Ovary (tissue), 9 donors: Measurements from ENCODE around the gene ARSI. TPM values are rescaled to one million over a fixed set of nuclear protein-coding genes. Genes with fewer than 3 reads are reported as not detected.

ENCODE experiments used
- DNase-seq, 5 donors: peaks; one replicate each; pipeline ENCODE4 v3.0.0-alpha.2; 2019 to 2020
- H3K27ac ChIP-seq, 2 donors: fragments of 200-600 bp; one replicate each; pipeline versions ENCODE4 v1.5.1 to v1.8.0; 2019 to 2022
- H3K27me3 ChIP-seq: fragments of 200-600 bp; one replicate; pipeline ENCODE4 v1.8.0; 2022
- H3K36me3 ChIP-seq: fragments of 200-600 bp; sonication (generic); one replicate; pipeline ENCODE4 v1.5.1; 2019
- H3K4me1 ChIP-seq: one replicate; pipeline ENCODE4 v1.8.1; 2013; ENCODE audit warnings: mild to moderate bottlenecking, moderate library complexity; ENCODE audit not compliant: insufficient read depth
- H3K4me3 ChIP-seq: fragments of 200-600 bp; sonication (generic); one replicate; pipeline ENCODE4 v1.5.1; 2017
- H3K9me3 ChIP-seq, 2 donors: fragments of 200-600 bp in 1 of 2; sonication (generic) in 1 of 2; one replicate each; pipeline versions ENCODE4 v1.5.1 to v1.8.1; 2013 to 2019; ENCODE audit warnings: mild to moderate bottlenecking in 1 of 2, moderate library complexity in 1 of 2
- EP300 ChIP-seq: sonication (generic); formaldehyde crosslinking; IDR thresholded peaks from one replicate; pipeline ENCODE4 v1.6.1; 2017; ENCODE audit warnings: antibody characterized with exemption
- POLR2A ChIP-seq: fragments of 450-650 bp; IDR thresholded peaks from one replicate; pipeline ENCODE4 v1.6.1; 2017; ENCODE audit warnings: antibody characterized with exemption, mild to moderate bottlenecking, moderate library complexity
- WGBS, 3 donors: extraction: QIAGEN DNeasy Blood & Tissue Kit in 1 of 3; methylation state at CpG; one replicate each; pipeline versions ENCODE4 v1.1.5 to v1.1.7; 2013 to 2017; 5-methylcytosine and 5-hydroxymethylcytosine counted together
- intact Hi-C, 4 donors: fragments of 100-400 bp; cut with DNase I; formaldehyde crosslinking; loops; one replicate each; pipeline versions ENCODE4 v1.11.0 to v1.15.1; 2022 to 2023
- polyA plus RNA-seq, 2 donors: library from polyadenylated mRNA; stranded (reverse); fragments of 200-250 nt in 1 of 2; fragments of 350-450 nt in 1 of 2; fragmentation: Illumina TruSeq in 1 of 2; extraction: RNeasy Lipid Tissue Mini Kit (QIAGEN cat#74804) in 1 of 2; gene quantifications; one replicate each; pipeline ENCODE4 v1.2.3, GENCODE V29; 2013 to 2014
- total RNA-seq, 7 donors: library from RNA; depleted of rRNA in 2 of 7; stranded (reverse); fragments of >200 nt in 2 of 7; fragmentation: NEBNext Ultra II Directional in 3 of 7; extraction: Animal tissue kit (Norgen Biotek cat#: 25700) in 3 of 7; gene quantifications; one replicate each; pipeline versions ENCODE4 v1.1.0 to v1.2.4, GENCODE V29; 2016 to 2023
- TF ChIP-seq, protein P1 (sequence below), 3 donors: fragments of 450-650 bp in 2 of 3; fragments of 200-600 bp in 1 of 3; IDR thresholded peaks; one replicate each; pipeline versions ENCODE4 v1.5.1 to v1.8.0; 2016 to 2022; ENCODE audit warnings: antibody characterized with exemption in 3 of 3, mild to moderate bottlenecking in 1 of 3
- donor health status: DM: no; HTN: no; CAD: no; lungs with moderate emphysema.
- donor health status: DM: no; HTN: no; CAD: no.
- donor health status: Bipolar disorder and iron deficiency.
- donor health status: DM: yes; HTN: yes; CAD: no.
- donor health status: DM: no; HTN: no; CAD: no.
- donor health status: DM: yes; HTN: yes; CAD: no.

Gene ARSI
- total and polyA plus RNA-seq, 9 donors: 0.15 to 1.4 (median 0.63) TPM

DNA sequence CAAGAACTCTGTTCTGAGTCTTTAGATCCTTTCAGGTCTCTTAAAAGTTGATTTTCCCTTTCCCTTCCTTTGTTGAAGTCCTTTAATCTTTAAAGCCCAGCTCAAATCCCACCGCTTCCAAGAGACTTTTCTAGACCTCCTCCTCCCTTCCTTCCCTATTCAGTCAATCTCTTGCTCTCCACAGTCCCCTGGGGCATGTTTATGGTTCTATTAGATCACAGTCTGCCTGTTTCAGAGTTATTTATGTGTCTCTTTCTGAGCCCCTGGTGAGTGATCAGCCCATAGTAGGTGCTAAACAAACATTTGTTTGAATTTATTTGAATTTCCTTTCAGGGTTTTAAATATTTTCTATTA is 7.2 kb upstream of the ARSI start:
- no peaks in the 10 kb centered on the region for H3K9me3 ChIP-seq
- H3K27ac ChIP-seq: no peak overlapping the region
- no peaks in the 10 kb centered on the region for H3K4me1 ChIP-seq
- intact Hi-C loops: no loop called here
- 90 to 95% (median 94%) methylated on average over 1 of the region's 1 CpG for WGBS, 3 donors
- no peaks in the 10 kb centered on the region for H3K27me3 ChIP-seq
- no peak for DNase-seq
- H3K36me3 ChIP-seq: no peaks in the 10 kb centered on the region
- no peak for TF ChIP-seq POLR2A
- TF ChIP-seq, protein P1, sequence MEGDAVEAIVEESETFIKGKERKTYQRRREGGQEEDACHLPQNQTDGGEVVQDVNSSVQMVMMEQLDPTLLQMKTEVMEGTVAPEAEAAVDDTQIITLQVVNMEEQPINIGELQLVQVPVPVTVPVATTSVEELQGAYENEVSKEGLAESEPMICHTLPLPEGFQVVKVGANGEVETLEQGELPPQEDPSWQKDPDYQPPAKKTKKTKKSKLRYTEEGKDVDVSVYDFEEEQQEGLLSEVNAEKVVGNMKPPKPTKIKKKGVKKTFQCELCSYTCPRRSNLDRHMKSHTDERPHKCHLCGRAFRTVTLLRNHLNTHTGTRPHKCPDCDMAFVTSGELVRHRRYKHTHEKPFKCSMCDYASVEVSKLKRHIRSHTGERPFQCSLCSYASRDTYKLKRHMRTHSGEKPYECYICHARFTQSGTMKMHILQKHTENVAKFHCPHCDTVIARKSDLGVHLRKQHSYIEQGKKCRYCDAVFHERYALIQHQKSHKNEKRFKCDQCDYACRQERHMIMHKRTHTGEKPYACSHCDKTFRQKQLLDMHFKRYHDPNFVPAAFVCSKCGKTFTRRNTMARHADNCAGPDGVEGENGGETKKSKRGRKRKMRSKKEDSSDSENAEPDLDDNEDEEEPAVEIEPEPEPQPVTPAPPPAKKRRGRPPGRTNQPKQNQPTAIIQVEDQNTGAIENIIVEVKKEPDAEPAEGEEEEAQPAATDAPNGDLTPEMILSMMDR (IDR thresholded peaks at IDR 0.05): no peak
- TF ChIP-seq EP300: no peak
- H3K4me3 ChIP-seq: no peak overlapping the region

DNA sequence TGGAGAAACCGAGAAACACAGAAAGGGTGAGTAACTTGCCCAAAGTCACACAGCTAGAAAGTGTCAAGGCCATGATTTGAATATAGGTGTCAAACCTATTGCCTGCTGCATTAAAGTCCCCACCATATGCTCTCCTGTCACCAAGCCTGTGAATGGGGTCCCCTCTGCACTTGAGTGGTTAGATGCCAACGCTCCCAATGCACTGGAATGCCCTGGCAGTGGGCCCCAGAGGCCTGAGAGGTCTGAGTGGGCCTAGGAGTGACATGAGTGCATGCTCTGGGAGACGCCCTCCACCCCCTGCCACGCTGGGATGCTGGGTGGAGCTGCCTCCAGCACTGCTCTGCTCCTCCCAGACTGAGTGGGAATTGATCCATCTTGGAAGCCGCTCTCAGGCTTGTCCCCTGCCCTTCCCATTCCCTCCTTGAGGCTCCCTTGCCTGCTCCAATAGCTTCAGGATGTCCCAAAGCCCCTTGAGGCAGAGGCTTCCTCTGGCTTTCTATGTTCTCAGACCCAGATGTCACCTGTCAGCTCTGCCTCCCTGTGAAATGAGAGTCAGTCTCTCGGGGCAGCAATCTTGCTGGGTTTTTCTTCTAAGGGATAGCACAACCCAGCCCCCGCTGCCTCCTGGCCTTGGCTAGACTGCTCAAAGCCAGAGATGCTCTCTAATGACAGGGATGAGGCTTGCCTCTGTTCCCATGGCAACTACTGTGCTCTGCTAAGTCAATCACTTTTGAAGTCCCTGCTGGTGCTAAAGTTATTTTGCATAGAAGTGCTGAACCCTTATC is 6.6 kb upstream of the ARSI start:
- no peaks in the 10 kb centered on the region for H3K4me1 ChIP-seq
- no peak for TF ChIP-seq EP300
- H3K4me3 ChIP-seq: no peak overlapping the region
- H3K9me3 ChIP-seq: no peaks in the 10 kb centered on the region
- WGBS, 3 donors: 66 to 79% (median 75%) methylated on average over 7 of the region's 7 CpGs
- no peak for DNase-seq
- no peaks in the 10 kb centered on the region for H3K27me3 ChIP-seq
- H3K36me3 ChIP-seq: no peaks in the 10 kb centered on the region
- intact Hi-C loops: no loop called here
- no peak overlapping the region for H3K27ac ChIP-seq

DNA sequence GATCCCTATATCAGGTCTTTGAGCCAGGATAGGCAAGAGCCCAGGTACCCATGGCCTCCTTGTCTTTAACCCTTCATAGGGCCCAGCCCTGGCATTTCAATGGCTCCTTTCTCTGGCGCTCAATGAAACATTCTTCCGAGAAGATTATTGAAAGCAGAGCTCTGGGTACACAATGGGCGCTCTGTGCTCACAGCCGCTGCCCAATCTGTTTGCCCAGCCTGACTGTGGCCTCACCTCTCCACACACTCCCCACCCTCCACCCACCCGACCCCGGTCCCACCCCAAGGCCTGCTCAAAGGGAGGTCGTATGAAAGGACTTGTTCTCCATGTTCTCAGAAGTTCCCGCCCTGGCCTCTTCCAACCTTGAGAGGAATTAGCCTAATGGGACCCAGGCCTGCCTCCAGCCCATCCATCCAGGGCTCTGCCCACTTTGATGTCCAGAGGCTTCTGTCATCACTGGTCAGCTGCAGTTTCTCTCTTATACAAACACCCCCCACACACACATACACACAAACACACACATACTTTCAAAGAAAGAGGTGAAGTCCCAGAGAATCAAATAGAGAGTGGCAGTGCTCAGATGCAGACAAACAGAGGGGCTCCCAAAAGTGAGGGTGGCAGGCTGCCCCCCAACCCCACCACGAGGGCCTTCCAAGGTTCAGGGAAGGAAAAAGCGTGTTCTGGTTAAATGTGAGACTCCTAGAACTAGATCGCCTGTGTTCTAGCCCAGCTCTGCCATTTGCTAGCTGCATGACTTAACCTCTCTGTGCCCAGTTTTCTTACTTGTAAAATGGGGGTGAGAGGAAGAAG is 5.1 kb upstream of the ARSI start:
- intact Hi-C loops: no loop called here
- TF ChIP-seq, protein P1 (IDR thresholded peaks at IDR 0.05): no peak
- TF ChIP-seq EP300 (no peak), POLR2A (no peak)
- WGBS, 3 donors: 87 to 90% (median 89%) methylated on average over 11 of the region's 11 CpGs
- peaks cover 7% of the 10 kb centered on the region for H3K4me1 ChIP-seq
- no peaks in the 10 kb centered on the region for H3K9me3 ChIP-seq
- H3K36me3 ChIP-seq: no peaks in the 10 kb centered on the region
- no peaks in the 10 kb centered on the region for H3K27me3 ChIP-seq
- DNase-seq: no peak
- no peak overlapping the region for H3K4me3 ChIP-seq
- H3K27ac ChIP-seq: no peak overlapping the region

DNA sequence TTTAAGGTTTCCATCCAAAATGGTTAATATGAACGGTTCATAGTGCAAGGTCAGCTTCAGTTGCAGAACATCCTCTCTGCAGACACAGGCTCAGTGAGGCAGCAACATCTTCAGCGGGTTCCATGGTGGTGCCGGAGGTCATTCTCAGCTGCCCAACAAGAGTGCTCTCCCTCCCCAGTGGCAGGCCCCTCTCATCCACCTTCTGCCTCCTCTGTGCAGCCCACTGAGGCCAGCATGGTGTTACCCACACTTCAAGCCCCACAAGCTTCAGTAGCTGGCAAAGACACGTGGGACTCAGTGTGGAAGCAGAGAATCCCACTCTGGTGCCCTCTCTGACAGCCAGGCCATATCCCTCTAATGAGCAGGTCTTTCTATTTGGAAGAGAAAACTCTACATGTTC is 4.1 kb upstream of the ARSI start:
- Histone ChIP-seq H3K9me3 (no peaks in the 10 kb centered on the region), H3K4me3 (no peak overlapping the region), H3K27ac (no peak overlapping the region), H3K27me3 (no peaks in the 10 kb centered on the region), H3K4me1 (peaks cover 10% of the 10 kb centered on the region), H3K36me3 (no peaks in the 10 kb centered on the region)
- DNase-seq: peak in 1 of 5 donors; percentile 2
- TF ChIP-seq, protein P1 (IDR thresholded peaks at IDR 0.05): no peak
- TF ChIP-seq EP300 (no peak), POLR2A (no peak)
- 54 to 75% (median 70%) methylated on average over 4 of the region's 4 CpGs for WGBS, 3 donors
- intact Hi-C loops: no loop called here

DNA sequence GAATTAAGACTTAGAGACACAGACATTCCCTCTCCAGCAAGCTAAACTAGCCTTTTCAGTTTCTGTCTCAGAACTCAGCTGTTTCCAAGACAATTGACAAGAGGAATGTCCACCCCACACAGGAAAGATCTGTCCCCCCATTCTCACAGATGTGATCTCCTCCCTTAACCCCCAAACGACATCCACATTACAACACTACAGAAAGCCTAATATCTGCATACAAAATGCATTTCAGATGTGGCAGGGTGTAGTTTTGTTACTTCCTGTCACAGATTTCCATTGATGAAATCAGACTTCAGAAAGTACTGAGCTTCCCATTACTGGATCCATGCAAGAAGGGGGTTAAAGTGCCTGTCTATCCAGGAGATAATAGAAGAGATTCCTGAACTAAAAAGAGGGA is 2.9 kb upstream of the ARSI start:
- no peaks in the 10 kb centered on the region for H3K36me3 ChIP-seq
- H3K27ac ChIP-seq: no peak overlapping the region
- peaks cover 10% of the 10 kb centered on the region for H3K4me1 ChIP-seq
- no peak for TF ChIP-seq EP300
- no peak for TF ChIP-seq POLR2A
- TF ChIP-seq, protein P1 (IDR thresholded peaks at IDR 0.05): no peak
- DNase-seq: no peak
- H3K27me3 ChIP-seq: no peaks in the 10 kb centered on the region
- 41 to 56% (median 48%) methylated on average over 1 of the region's 1 CpG for WGBS, 3 donors
- intact Hi-C loops: no loop called here
- H3K9me3 ChIP-seq: no peaks in the 10 kb centered on the region
- no peak overlapping the region for H3K4me3 ChIP-seq
